Bronchial epithelial cell (primary cell): ENCODE data around the gene HYDIN. TPM values are rescaled to one million over a fixed set of nuclear protein-coding genes. Genes with fewer than 3 reads are reported as not detected.

Source experiments
- DNase-seq: peaks from one replicate; pipeline ENCODE4 v3.0.0-alpha.2; 2010; ENCODE audit warnings: low read depth
- FAIRE-seq: peaks from 2 replicates; lab custom pipeline; 2011; peaks lifted over from hg19 to GRCh38; lab: Jason Lieb, UNC
- H3K27me3 ChIP-seq: 2 replicates; pipeline ENCODE4 v1.5.1; 2011; ENCODE audit warnings: low read length; ENCODE audit not compliant: control insufficient read depth, insufficient read depth
- H3K36me3 ChIP-seq: 2 replicates; pipeline ENCODE4 v1.5.1; 2011; ENCODE audit warnings: low read length; ENCODE audit not compliant: control insufficient read depth, insufficient read depth
- H3K4me3 ChIP-seq: 2 replicates; pipeline ENCODE4 v1.5.1; 2011; ENCODE audit warnings: mild to moderate bottlenecking, low read depth, low read length, control low read depth
- CTCF ChIP-seq: IDR thresholded peaks from 2 replicates; pipeline ENCODE4 v1.5.1; 2011; ENCODE audit warnings: mild to moderate bottlenecking, moderate library complexity, low read length, control low read depth, inconsistent platforms; ENCODE audit not compliant: insufficient read depth, severe bottlenecking
- total RNA-seq: library from RNA; depleted of rRNA; stranded (reverse); fragments of >200 nt; gene quantifications from 2 replicates; pipeline ENCODE4 v1.2.1, GENCODE V29; 2014

The HYDIN gene
- total RNA-seq, 1 donor from 2014 or later, result 1.3 TPM

GRCh38 chr16:70805380-70805779, 425.1 kb downstream of the HYDIN start:
- Histone ChIP-seq H3K27me3 (no peaks in the 10 kb centered on the region), H3K4me3 (no peak overlapping the region), H3K36me3 (no peaks in the 10 kb centered on the region)
- no peak for FAIRE-seq
- DNase-seq, result peak; percentile 57
- no peak for TF ChIP-seq CTCF

DNA sequence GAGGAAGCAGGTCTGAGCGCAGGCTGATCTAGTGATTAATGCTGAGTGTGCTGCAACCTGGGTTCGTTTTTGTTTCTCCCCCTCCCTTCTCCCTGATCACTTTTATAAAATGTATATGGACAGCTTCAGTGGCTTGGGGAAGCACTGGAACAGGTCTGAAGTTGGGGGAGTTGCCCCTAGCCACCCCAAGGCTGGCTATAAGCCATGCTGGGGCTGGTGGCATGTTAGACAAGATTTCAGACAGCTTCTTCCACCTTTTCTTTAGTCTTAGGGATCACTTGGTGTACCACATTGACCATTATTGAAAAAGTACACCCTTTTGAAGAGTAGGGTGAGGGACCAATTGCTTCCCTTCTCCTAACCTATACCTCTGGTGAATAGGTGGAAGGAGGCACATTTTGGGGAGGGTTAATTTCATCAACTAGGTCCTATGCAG, 425.8 kb downstream of the HYDIN start:
- no peaks in the 10 kb centered on the region for H3K27me3 ChIP-seq
- H3K36me3 ChIP-seq, result no peaks in the 10 kb centered on the region
- DNase-seq (no peak), FAIRE-seq (no peak)
- H3K4me3 ChIP-seq, result peak overlapping the region; percentile 2
- TF ChIP-seq CTCF, result no peak

GRCh38 chr16:70804153-70804733, 426.3 kb downstream of the HYDIN start:
- DNase-seq (peak; percentile 96), FAIRE-seq (peak; percentile 50)

GRCh38 chr16:70803319-70803718, 427.2 kb downstream of the HYDIN start:
- FAIRE-seq (no peak), DNase-seq (peak; percentile 29)
- Histone ChIP-seq H3K4me3 (no peak overlapping the region), H3K36me3 (peaks cover 2% of the 10 kb centered on the region), H3K27me3 (no peaks in the 10 kb centered on the region)
- TF ChIP-seq CTCF, result no peak

More at GRCh38 chr16:70804153-70804733, 426.3 kb downstream of the HYDIN start:
- peak overlapping the region; percentile 2 for H3K4me3 ChIP-seq
- no peaks in the 10 kb centered on the region for H3K36me3 ChIP-seq
- H3K27me3 ChIP-seq, result no peaks in the 10 kb centered on the region
- TF ChIP-seq CTCF, result no peak

DNA sequence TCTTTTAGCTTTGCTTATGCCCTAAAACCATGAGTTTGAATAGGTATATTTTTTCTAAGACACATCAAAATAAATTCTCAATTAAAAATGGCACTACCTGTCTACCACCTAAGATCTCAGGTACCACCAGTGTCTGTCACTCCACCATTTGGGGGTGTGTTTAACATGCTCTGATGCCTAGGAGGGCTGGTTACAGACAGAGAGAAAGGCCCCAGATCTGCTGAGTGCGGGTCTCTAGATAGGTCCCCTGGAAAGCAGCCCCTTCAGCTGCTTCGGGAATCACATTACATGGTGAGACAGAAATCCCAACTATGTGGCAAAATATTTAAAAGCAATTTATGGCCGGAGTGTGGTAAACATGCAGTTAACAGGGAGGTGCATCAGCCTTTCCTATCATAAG, 428.9 kb downstream of the HYDIN start:
- TF ChIP-seq CTCF, result no peak
- DNase-seq, result no peak
- Histone ChIP-seq H3K27me3 (no peaks in the 10 kb centered on the region), H3K36me3 (peaks cover 4% of the 10 kb centered on the region), H3K4me3 (no peak overlapping the region)
- no peak for FAIRE-seq
